SHP77 (cell line): ENCODE results near the gene PSMB7.

ENCODE experiments used
- DNase-seq, 2 experiments: peaks; one replicate each; lab custom pipeline; 2025; lab: John Stamatoyannopoulos, UW

The PSMB7 gene

DNA sequence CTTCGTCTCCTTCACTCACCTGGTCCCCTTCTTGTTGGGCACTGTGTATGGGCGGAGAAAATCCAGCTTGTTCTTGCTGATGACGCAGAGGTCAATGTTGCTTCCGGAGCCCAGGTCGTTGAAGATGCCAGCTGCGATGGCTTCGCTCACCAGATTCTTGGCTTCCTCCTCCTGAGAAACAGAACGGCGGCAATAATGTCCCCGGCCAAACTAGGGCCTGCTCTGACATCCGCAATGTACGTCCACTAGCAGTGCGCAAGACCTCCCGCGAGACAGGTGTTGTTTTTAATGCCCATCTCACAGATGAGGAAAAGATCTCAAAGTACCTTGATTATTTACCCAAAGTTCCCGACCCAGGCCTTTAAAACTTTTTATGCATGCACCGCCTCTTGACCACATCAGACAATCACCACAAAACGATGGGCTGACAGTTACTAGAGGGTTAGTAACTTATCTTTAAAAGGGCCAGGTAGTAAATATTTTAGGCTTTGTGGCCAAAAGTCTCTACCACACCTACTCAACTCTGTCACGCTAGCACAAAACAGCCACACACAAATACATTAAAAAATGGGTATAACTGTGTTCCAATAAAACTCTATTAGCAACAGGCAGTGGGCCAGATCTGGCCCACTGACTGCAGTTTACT, 58.4 kb downstream of the PSMB7 start:
- no peak for DNase-seq

DNA sequence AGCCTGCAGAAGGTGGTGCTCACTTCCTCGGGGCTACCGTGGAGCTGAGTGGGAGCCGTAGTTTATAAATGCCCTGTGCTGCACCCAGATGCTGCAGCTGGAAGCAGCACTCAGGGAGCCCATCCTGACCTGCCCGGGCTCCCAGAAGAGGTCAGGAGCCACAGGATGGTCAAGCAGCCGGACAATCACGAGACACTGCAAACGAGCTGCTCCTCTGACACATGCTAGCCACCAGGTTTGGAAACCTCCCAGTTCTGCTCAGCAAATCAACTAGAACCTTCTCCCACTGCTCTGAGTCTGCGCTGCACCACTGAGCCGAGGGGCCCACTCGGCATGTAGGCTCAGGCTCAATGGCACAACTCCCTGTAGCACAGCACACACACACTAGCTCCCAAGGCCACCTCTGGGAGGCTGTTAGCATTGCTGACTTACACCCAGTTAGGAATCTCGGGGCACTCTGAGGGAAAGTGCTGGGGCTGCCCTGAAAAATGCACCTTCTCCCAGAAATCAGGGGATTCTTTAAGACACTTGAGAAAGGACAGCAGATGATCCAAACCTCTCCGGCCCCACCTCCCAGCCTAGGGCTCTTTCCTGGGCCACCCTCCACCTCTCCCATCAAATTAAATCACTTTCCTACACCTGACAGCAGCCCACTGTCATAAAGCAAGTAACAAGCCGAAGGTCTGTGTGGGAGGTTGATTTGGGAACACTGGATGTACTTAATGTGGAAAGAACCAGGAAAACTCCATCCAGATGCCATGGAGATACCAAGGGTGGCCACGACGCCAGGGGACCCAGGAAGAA, 59.1 kb downstream of the PSMB7 start:
- no peak for DNase-seq

DNA sequence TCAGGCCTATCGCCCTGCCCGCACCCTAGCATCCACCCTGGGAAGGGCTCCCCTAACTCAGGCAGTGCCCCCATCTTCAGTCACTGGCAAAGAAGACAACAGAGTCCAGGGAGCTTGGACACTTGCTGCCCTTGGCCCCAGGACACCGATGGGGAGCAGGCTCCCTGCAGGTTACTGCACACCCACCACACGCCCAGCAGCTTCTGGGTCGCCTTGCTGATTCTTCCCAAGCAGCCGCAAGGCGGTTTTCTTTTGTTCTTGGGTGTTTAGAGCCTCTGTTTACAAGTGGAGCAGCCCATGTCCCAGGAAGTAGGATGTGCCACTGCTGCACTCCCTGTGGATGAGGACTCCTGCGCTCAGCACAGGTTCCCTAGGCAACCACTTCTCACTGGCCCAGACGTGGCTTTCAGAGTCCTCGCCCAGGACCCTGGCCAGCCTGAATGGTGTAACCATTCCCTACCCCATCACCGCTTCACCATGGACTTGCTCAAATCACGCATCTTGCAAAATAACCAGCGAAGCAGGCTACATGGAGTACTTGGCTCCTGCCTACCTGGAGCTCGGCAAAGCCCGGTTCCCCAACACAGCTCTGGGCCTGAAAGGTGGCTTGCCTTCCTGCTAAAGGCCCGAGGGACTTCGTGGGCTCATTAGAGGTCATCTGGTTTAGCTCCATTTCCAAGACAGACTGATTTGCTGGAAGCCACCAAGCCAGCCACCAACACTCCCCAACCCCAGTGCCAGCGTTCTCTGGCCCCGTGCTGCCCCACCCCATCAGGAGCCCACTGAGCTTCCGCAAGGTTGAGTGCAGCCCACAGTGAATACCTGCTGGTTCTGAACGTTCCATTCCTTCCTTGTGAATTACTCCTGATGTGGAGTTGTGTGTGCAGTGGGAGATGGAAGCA, 60.0 kb downstream of the PSMB7 start:
- no peak for DNase-seq

DNA sequence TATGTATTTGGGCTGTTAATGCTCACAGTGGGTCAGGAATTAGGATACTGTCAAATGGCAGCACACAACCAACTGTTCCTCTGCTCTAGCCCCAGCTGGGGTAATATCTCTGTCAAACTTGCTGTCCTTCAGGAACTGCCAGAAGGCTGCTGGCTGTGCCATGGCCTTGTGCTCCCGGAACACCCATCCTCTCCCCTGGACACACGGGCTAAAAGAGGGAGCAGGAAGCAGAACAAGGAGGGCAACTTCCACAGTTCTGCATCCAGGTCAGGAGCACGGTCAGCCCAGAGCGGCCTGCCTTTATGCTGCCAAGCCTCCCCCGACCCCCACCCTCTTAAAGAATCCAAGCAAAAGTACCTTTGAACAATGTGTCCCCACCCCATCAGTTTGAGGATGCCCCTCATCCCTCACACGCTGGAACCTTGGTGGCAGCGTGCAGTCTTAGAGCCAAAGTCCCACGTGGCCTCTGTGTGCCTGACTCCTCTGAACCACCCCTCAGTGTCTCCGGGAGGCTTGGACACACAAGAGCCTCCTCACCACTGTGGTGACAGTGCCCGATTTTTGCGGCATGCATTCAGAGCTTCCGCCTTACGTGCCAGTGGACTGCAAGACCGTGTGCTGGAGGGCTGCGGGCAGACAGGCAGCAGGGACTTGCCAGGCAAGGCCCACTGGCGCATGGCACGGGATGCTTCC, 60.8 kb downstream of the PSMB7 start:
- DNase-seq, result no peak

DNA sequence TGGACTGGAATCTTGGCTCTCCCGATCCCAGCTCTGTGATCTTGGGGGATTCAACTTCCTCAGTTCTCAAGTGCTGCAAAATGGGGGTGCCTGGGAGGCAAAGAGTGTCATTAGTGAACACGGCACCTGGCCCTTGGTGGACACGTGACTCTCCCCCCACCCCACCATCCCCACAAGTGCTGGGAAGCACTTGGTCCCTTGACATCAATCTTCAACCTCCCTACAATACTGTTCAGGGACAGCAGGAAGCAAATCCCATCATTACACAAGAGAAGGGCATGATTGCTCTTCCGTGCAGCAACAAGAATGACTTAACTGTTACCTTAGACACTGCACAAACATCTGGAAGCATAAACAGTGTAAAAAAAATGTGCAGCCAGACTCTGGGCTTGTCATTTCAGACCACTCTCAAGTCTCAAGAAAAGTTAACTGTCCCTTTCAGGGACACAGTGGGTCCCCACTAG, 61.4 kb downstream of the PSMB7 start:
- DNase-seq, result no peak

DNA sequence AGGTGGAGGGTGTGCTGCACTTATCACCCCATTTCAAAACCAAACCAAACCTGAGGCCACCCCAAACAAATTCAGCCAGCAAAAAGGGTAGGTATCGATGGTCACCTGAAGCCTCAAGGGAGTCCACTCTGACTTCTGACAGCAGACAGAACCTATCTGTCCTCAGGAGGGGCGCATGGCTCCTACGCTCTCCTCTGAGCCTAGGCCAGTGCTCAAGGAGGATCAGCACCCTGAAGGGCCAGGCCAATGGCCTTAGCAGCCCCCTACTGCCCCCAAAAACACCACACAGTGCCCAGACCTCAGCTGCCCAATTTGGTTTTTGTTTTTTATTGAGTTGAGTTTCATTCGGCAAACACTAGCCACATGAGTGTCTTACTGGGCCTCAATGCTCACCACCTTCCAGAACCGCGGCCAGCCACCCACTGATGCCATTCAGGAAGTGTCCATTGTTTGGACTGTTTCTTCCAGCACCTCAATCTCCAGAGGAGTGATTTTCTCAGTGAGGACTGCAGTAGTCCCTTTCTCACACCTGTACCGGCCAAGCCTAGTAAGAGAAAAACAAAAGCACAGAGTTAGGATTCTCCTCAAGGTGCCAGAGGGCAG, 62.0 kb downstream of the PSMB7 start:
- DNase-seq, result no peak

DNA sequence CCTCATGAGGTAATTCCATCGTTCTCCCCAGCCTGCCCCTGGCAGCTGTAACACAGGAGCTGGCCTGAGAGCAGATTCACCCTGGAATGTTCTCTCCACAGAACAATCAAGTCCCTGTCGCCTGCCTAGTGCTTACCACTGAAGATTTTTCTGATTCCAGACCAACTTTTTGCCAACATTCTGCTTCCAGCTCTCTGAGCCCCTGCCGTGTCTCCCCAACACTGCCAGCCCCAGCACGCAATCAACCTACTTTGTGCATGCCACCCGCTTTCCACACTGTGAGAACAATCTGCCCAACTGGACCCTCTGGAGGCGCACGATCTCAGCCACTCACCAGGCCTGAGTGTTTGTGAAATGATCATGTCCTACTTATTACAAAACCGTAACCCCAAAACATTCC, 62.6 kb downstream of the PSMB7 start:
- DNase-seq, result no peak

DNA sequence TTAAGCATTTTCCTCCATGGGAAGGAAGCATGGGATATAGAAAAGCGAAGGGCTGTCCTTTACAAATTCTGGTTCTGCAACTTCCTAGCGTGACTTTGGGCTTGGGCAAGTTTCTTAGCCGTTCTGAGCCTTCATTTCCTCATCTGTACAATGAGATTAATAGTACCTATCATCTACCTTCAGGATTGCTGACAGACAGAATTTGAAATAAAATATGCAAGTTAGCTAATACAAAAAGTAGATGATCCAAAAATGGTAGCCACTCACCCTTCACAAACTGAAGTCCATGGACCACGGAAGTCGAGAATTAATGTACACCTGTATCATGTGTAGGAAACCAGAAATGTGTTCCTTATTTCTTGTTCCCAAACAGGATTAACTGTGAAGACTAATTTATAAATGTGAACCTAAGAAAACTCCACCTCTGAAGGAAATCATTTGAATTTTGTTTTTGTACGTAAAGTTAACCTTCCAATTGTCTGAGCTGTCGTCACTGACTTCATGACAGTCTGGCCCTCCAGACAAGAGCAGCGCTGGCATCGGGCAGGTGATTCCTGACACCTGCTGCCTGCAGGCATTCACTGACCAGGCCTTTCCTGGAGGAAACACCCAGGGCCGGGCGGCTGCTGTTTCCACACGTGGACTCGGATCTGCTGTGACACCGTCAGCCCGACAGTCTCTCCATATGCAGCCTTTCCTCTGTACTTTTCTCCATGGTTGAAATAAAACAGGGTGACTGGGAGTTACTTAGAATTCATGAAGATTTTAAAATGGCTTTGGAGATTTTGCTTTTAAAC, 63.4 kb downstream of the PSMB7 start:
- no peak for DNase-seq

DNA sequence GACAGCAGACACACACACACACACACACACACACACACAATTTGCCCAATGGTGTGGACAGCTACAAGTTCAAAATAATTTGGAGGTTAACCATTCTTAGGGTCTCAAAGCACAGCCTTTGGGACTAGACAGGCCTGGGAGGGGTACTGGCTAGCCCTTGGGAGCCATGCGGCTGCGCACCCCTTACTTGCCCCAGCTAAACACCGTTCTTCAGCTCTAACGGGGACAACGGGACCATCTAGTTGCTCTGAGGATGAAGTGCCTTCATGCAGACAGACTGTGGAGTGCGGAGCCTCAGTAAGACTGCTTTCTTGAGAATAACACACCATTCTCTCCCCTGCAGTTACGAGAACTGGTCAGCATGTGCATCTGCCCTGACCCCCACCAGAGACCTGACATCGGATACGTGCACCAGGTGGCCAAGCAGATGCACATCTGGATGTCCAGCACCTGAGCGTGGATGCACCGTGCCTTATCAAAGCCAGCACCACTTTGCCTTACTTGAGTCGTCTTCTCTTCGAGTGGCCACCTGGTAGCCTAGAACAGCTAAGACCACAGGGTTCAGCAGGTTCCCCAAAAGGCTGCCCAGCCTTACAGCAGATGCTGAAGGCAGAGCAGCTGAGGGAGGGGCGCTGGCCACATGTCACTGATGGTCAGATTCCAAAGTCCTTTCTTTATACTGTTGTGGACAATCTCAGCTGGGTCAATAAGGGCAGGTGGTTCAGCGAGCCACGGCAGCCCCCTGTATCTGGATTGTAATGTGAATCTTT, 64.6 kb downstream of the PSMB7 start:
- DNase-seq, result no peak

DNA sequence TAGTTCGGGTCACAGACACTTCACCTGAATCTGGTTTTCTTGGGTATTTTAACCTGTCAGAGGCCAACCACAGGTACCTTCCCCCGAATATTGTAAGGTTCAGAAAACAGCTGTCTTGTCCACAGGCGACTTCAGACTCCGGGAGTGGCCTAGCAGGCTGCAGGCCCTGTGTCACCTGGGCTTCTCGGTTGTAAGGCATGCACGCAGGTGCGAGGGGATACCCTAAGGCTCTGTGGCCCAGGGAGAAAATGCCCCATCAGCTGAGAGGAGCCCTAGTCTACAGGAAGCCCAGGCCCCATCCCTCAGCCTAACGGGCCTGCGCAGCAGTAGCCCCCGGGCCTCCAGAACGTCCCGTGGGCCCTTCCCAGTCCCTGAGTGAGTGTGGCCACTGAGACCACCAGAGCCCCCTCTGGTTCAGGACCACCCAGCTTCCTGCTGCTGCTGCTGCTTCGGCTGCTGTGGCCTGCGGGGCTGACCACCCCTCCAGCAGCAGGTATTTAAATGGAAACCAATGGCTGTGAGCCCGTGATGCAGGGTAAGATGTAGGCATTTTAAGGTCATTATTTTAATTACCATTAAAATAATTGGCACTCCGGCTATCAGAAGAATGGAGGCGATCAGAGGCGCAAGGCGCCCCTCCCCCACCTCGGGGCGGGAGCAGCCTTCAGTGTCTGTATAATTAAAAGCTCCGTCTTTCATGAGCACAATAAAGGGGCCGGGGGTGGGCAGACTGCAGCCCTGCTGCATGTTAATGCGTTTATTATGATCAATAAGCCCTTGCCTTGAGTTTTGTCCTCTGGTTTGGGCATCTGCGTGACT, 65.4 kb downstream of the PSMB7 start:
- no peak for DNase-seq

DNA sequence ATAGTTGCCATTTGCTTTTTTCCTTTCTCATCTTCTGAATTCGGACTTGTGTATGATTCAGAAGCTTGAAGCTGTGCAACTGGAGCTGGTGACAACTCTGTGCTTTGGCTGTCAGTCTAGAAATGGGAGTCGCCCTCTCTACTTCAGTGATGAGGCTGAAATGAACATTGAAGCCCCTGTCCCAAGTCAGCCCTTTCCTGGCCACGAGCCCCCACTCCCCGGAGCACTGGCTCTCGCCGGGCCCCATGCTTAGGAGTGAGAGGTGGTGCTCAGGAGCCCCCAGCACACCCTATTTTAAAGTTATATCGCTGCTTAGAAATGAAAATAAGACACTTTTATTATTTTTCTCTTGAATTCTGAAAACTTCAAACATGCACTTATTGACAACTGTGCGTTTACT, 66.0 kb downstream of the PSMB7 start:
- no peak for DNase-seq

DNA sequence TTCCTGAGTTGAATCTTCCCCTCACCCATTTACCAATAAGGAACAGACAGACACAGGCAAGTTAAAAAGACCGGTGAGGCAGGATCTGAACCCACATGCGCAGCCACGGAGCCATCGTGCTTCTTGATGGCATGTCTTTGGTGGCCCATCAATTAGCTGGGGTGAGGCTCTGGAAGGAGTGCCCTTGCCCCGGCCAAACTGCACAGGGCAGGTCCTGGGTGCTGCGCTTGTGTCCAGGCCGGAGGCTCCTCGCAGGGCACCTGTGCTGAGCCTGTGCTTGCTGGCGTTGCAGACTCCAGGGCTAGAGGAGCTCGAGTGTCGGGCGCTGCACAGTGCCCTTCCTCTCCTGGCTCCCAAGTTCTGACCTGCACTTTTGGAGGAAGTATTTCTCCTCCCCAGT, 66.4 kb downstream of the PSMB7 start:
- no peak for DNase-seq

DNA sequence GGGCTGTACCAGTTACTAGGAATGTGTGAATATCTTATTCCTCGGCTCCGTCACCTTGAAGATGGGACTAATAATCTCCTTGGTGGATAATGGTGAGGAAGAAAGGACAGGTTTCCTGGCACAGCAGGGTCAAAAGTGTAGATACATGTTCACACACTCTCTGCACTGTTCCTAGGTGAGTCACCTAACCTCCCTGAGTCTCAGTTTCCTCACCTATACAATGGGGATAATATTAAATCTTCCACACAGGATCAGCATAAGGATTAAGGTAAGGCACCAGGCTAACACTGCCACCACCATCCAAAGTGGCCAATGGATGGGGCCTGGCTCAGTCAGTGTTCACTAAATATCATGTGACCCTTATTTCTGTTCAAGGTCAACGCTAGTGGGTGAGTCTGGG, 66.9 kb downstream of the PSMB7 start:
- DNase-seq, result no peak

DNA sequence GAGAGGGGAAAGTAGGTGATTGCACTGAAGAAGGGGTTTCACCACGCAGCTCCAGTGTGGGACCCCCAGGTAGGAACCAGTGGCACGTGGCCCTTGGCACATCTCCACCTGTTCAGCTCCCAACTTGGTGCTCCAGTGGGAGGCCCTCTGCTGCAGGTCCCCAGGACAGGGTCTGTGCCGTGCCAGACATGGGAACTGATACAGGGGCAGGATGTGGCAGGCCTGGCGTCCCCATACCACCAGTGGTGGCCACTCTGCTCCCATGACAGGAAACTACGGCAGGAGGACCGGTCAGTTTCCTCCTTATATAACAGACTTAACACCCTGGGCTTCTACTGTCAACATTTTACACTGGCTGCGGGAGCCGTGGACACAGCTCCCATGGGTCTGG, 67.3 kb downstream of the PSMB7 start:
- DNase-seq, result no peak

DNA sequence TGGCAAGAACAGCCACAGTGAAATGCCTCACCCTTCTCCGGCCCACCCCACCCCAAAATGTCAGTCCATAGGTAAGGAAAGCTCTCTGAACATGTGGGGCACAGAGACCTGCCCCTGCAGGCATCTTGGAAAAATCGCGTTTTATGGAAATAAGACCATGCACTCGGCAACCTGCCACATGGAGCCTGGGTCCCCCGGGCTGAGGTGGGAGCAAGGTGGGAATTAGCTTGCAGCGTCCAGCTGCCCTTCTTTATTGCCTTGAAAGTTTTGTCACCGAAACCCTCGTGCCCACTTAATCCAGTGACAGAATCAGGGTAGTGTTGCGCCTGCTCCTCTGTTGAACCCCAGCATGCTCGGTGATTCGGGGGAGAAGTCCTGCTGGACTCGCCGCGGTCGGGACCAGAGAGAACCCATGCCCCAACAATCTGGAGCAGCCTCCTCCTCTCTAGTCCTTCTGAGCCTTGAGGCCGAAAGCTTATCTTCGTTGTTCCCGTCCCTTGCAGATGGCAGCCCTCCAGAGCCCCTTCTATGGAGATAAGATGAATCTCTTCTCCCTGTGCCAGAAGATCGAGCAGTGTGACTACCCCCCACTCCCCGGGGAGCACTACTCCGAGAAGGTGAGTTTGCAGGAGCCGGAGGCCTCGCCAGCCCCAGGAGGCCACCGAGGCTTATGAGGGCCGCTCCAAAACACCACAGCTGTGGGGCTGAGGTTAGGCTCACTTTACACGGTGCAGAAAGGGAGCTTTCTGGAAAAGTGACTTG, 67.9 kb downstream of the PSMB7 start:
- no peak for DNase-seq

DNA sequence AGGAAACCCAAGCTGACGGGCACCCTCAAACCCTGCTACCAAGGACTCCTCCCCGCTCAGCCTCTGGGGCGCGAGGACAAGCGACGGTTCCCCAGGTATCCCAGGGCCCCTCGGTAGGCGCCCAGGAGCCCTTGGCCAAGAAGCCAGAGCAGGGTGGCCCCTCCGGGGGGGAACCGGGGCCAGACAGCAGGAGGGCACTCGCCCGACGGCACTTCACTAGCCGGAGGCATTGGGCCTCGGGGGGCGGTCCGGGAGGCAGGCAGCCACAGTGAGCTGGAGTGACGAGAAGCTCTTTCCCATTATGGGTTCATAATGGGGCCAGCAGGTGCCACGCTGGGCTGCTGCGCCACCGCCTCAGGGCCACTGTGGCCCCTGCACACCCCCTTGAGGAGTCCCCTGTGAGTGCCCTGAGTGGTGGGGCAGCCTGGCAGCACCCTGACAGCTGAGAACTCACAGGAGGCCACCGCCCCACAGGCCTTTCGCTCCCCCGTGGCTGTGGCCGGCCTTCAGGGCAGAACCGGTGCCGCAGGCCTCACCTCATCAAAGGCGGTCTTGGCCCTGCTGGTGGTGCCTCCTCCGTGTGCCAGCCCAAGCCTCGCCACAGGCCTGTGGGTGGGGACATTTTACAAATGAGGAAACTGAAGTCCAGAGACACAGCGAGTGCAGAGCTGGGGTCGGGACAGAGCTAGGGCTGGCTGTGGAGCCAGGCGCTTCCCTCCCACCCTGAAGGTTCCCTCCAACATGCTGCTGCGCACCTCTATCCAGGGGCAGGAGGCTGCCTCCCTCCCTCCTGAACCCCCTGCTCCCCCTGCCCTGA, 68.7 kb downstream of the PSMB7 start:
- no peak for DNase-seq

DNA sequence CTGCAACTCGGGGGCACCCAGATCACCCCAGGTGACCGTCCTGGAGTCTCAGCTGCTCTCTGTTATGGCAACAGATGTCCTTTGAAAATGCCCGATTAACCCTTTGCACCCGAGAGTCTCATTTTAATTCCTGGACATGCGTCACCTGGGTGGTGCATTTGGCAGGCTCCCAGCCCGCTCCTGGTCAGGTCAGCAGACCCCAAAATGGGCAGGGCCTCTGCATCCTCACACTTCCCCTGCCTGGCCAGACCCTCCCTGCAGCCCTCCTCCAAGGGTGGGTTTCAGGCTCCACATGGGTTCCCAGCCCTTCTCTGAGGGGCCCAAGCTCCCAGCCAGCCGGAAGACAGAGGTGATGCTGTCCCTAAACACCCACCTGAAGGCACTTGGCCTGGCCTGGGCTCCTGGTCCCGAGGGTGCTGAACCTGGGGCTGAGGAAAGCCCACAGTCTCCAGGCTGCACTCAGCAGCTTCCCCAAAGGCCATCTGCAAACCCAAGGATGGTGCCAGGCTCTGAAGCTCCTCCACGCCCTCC, 69.4 kb downstream of the PSMB7 start:
- DNase-seq, result no peak
